Prostate gland (tissue), 2 donors: Measurements from ENCODE around the gene GLP1R. TPM values are rescaled to one million over a fixed set of nuclear protein-coding genes. Genes with fewer than 3 reads are reported as not detected.

Experiments used
- DNase-seq: peaks from one replicate; pipeline ENCODE4 v3.0.0-alpha.2; 2019; ENCODE audit warnings: low spot score
- H3K27ac ChIP-seq, 2 donors: fragments of 200-600 bp; sonication (generic); 2 replicates each; pipeline ENCODE4 v1.5.1; 2017 to 2019
- H3K27me3 ChIP-seq: fragments of 200-600 bp; sonication (generic); replicated peaks from 2 replicates; pipeline ENCODE4 v1.5.1; 2019; ENCODE audit not compliant: insufficient read depth
- H3K36me3 ChIP-seq, 2 donors: fragments of 200-600 bp; sonication (generic); 1 replicate in 1 of 2; 2 replicates in 1 of 2; pipeline versions ENCODE4 v1.5.1 to v1.8.1; 2017 to 2019
- H3K4me1 ChIP-seq: fragments of 200-600 bp; sonication (generic); replicated peaks from 2 replicates; pipeline ENCODE4 v1.5.1; 2019
- H3K4me3 ChIP-seq, 2 donors: fragments of 200-600 bp; sonication (generic); 2 replicates each; pipeline ENCODE4 v1.5.1; 2017 to 2019
- H3K9me3 ChIP-seq: fragments of 200-600 bp; sonication (generic); 2 replicates; pipeline ENCODE4 v1.5.1; 2017
- CTCF ChIP-seq, 4 experiments: fragments of 200-600 bp in 2 of 4; fragments of 450-650 bp in 2 of 4; sonication (generic) in 2 of 4; IDR thresholded peaks; 1 replicate in 3 of 4; 2 replicates in 1 of 4; pipeline ENCODE4 v1.5.1; 2016 to 2019; ENCODE audit warnings: antibody characterized with exemption in 4 of 4, mild to moderate bottlenecking in 2 of 4, moderate library complexity in 2 of 4
- POLR2A ChIP-seq: fragments of 450-650 bp; IDR thresholded peaks from one replicate; pipeline ENCODE4 v1.6.1; 2016; ENCODE audit warnings: antibody characterized with exemption, mild to moderate bottlenecking
- POLR2AphosphoS5 ChIP-seq: sonication (generic); formaldehyde crosslinking; IDR thresholded peaks from one replicate; pipeline ENCODE4 v1.6.1; 2017; ENCODE audit warnings: antibody characterized with exemption
- WGBS: methylation state at CpG from one replicate; pipeline ENCODE4 v1.1.5; 2018; 5-methylcytosine and 5-hydroxymethylcytosine counted together
- intact Hi-C: fragments of 100-400 bp; cut with DNase I; formaldehyde crosslinking; loops from one replicate; pipeline ENCODE4 v1.14.2; 2022
- total RNA-seq, 2 donors: library from RNA; depleted of rRNA; stranded (reverse); fragments of >200 nt; gene quantifications; one replicate each; pipeline ENCODE4 v1.1.0, GENCODE V29; 2016

GLP1R gene
- total RNA-seq, 2 donors from 2014 or later: 0.23 TPM; not detected in 1

GRCh38 chr6:39083231-39083634 is 34.7 kb downstream of the GLP1R start:
- H3K9me3 ChIP-seq: no peaks in the 10 kb centered on the region
- DNase-seq: no peak
- TF ChIP-seq POLR2AphosphoS5: no peak
- 75% methylated on average over 2 of the region's 2 CpGs for WGBS
- no peaks in the 10 kb centered on the region for H3K4me1 ChIP-seq
- H3K27me3 ChIP-seq: no peaks in the 10 kb centered on the region
- no peak overlapping the region for H3K4me3 ChIP-seq
- no peaks in the 10 kb centered on the region for H3K36me3 ChIP-seq
- no peak overlapping the region for H3K27ac ChIP-seq
- intact Hi-C loops: loop anchor here (10.0 kb wide), 1 partner anchor 222 kb away; no protein-coding TSS in a partner anchor

GRCh38 chr6:39084506-39084905 is 35.9 kb downstream of the GLP1R start:
- no peak for DNase-seq

GRCh38 chr6:39085129-39085797 is 36.7 kb downstream of the GLP1R start:
- H3K4me1 ChIP-seq: no peaks in the 10 kb centered on the region
- no peaks in the 10 kb centered on the region for H3K9me3 ChIP-seq
- WGBS: 79% methylated on average over 5 of the region's 5 CpGs
- no peaks in the 10 kb centered on the region for H3K27me3 ChIP-seq
- intact Hi-C loops: loop anchor here (10.0 kb wide), 1 partner anchor 220 kb away; no protein-coding TSS in a partner anchor
- H3K4me3 ChIP-seq: no peak overlapping the region
- H3K27ac ChIP-seq: no peak overlapping the region
- no peak for TF ChIP-seq POLR2AphosphoS5
- TF ChIP-seq POLR2A: no peak
- TF ChIP-seq CTCF (IDR thresholded peaks at IDR 0.05): no peak
- DNase-seq: no peak
- no peaks in the 10 kb centered on the region for H3K36me3 ChIP-seq

More at GRCh38 chr6:39084506-39084905, 35.9 kb downstream of the GLP1R start:
- intact Hi-C loops: loop anchor here (10.0 kb wide), 1 partner anchor 220 kb away; no protein-coding TSS in a partner anchor
- H3K27ac ChIP-seq: no peak overlapping the region
- H3K4me1 ChIP-seq: no peaks in the 10 kb centered on the region
- H3K36me3 ChIP-seq: no peaks in the 10 kb centered on the region
- H3K4me3 ChIP-seq: no peak overlapping the region
- TF ChIP-seq CTCF (IDR thresholded peaks at IDR 0.05) (no peak), POLR2AphosphoS5 (no peak), POLR2A (no peak)
- WGBS: 34% methylated on average over 7 of the region's 7 CpGs
- no peaks in the 10 kb centered on the region for H3K27me3 ChIP-seq
- H3K9me3 ChIP-seq: no peaks in the 10 kb centered on the region

GRCh38 chr6:39086294-39086693 is 37.7 kb downstream of the GLP1R start:
- H3K4me3 ChIP-seq: no peak overlapping the region
- DNase-seq: no peak
- WGBS: 86% methylated on average over 7 of the region's 7 CpGs
- H3K36me3 ChIP-seq: no peaks in the 10 kb centered on the region
- intact Hi-C loops: loop anchor here (10.0 kb wide), 1 partner anchor 219 kb away; no protein-coding TSS in a partner anchor
- no peak for TF ChIP-seq POLR2AphosphoS5
- no peak for TF ChIP-seq CTCF (IDR thresholded peaks at IDR 0.05)
- no peak for TF ChIP-seq POLR2A
- H3K4me1 ChIP-seq: no peaks in the 10 kb centered on the region
- H3K27ac ChIP-seq: no peak overlapping the region
- no peaks in the 10 kb centered on the region for H3K27me3 ChIP-seq
- no peaks in the 10 kb centered on the region for H3K9me3 ChIP-seq

- H3K4me3 ChIP-seq: no peak overlapping the region
- H3K4me1 ChIP-seq: no peaks in the 10 kb centered on the region
- H3K27me3 ChIP-seq: no peaks in the 10 kb centered on the region
- WGBS: 68% methylated on average over 6 of the region's 6 CpGs
- H3K9me3 ChIP-seq: no peaks in the 10 kb centered on the region
- no peak for DNase-seq
- no peaks in the 10 kb centered on the region for H3K36me3 ChIP-seq
- TF ChIP-seq POLR2AphosphoS5 (no peak), POLR2A (no peak), CTCF (IDR thresholded peaks at IDR 0.05) (no peak)
- intact Hi-C loops: loop anchor here (10.0 kb wide), 1 partner anchor 218 kb away; no protein-coding TSS in a partner anchor
- no peak overlapping the region for H3K27ac ChIP-seq
These were observed 38.1 kb downstream of the GLP1R start for GRCh38 chr6:39086711-39087110.
